Ovary (tissue), 9 donors: Measurements from ENCODE around the gene RPL19. TPM values are rescaled to one million over a fixed set of nuclear protein-coding genes. Genes with fewer than 3 reads are reported as not detected.

Source experiments
- DNase-seq, 5 donors: peaks; one replicate each; pipeline ENCODE4 v3.0.0-alpha.2; 2019 to 2020
- H3K27ac ChIP-seq, 2 donors: fragments of 200-600 bp; one replicate each; pipeline versions ENCODE4 v1.5.1 to v1.8.0; 2019 to 2022
- H3K27me3 ChIP-seq: fragments of 200-600 bp; one replicate; pipeline ENCODE4 v1.8.0; 2022
- H3K36me3 ChIP-seq: fragments of 200-600 bp; sonication (generic); one replicate; pipeline ENCODE4 v1.5.1; 2019
- H3K4me1 ChIP-seq: one replicate; pipeline ENCODE4 v1.8.1; 2013; ENCODE audit warnings: mild to moderate bottlenecking, moderate library complexity; ENCODE audit not compliant: insufficient read depth
- H3K4me3 ChIP-seq: fragments of 200-600 bp; sonication (generic); one replicate; pipeline ENCODE4 v1.5.1; 2017
- H3K9me3 ChIP-seq, 2 donors: fragments of 200-600 bp in 1 of 2; sonication (generic) in 1 of 2; one replicate each; pipeline versions ENCODE4 v1.5.1 to v1.8.1; 2013 to 2019; ENCODE audit warnings: mild to moderate bottlenecking in 1 of 2, moderate library complexity in 1 of 2
- CTCF ChIP-seq, 3 donors: fragments of 450-650 bp in 2 of 3; fragments of 200-600 bp in 1 of 3; IDR thresholded peaks; one replicate each; pipeline versions ENCODE4 v1.5.1 to v1.8.0; 2016 to 2022; ENCODE audit warnings: antibody characterized with exemption in 3 of 3, mild to moderate bottlenecking in 1 of 3
- EP300 ChIP-seq: sonication (generic); formaldehyde crosslinking; IDR thresholded peaks from one replicate; pipeline ENCODE4 v1.6.1; 2017; ENCODE audit warnings: antibody characterized with exemption
- POLR2A ChIP-seq: fragments of 450-650 bp; IDR thresholded peaks from one replicate; pipeline ENCODE4 v1.6.1; 2017; ENCODE audit warnings: antibody characterized with exemption, mild to moderate bottlenecking, moderate library complexity
- WGBS, 3 donors: extraction: QIAGEN DNeasy Blood & Tissue Kit in 1 of 3; methylation state at CpG; one replicate each; pipeline versions ENCODE4 v1.1.5 to v1.1.7; 2013 to 2017; 5-methylcytosine and 5-hydroxymethylcytosine counted together
- intact Hi-C, 4 donors: fragments of 100-400 bp; cut with DNase I; formaldehyde crosslinking; loops; one replicate each; pipeline versions ENCODE4 v1.11.0 to v1.15.1; 2022 to 2023
- polyA plus RNA-seq, 2 donors: library from polyadenylated mRNA; stranded (reverse); fragments of 200-250 nt in 1 of 2; fragments of 350-450 nt in 1 of 2; fragmentation: Illumina TruSeq in 1 of 2; extraction: RNeasy Lipid Tissue Mini Kit (QIAGEN cat#74804) in 1 of 2; gene quantifications; one replicate each; pipeline ENCODE4 v1.2.3, GENCODE V29; 2013 to 2014
- total RNA-seq, 7 donors: library from RNA; depleted of rRNA in 2 of 7; stranded (reverse); fragments of >200 nt in 2 of 7; fragmentation: NEBNext Ultra II Directional in 3 of 7; extraction: Animal tissue kit (Norgen Biotek cat#: 25700) in 3 of 7; gene quantifications; one replicate each; pipeline versions ENCODE4 v1.1.0 to v1.2.4, GENCODE V29; 2016 to 2023
- donor health status: DM: no; HTN: no; CAD: no; lungs with moderate emphysema.
- donor health status: DM: no; HTN: no; CAD: no.
- donor health status: Bipolar disorder and iron deficiency.
- donor health status: DM: yes; HTN: yes; CAD: no.
- donor health status: DM: no; HTN: no; CAD: no.
- donor health status: DM: yes; HTN: yes; CAD: no.

Gene RPL19
- total and polyA plus RNA-seq, 9 donors: 2,272 to 5,697 (median 3,184) TPM

GRCh38 chr17:39196241-39196807, 3.8 kb upstream of the RPL19 start:
- no peaks in the 10 kb centered on the region for H3K36me3 ChIP-seq
- no peaks in the 10 kb centered on the region for H3K9me3 ChIP-seq
- intact Hi-C loops: loop anchor here in 1 of 4 donors (10.0 kb wide), 1 partner anchor 48 kb away; no protein-coding TSS in a partner anchor
- no peak overlapping the region for H3K27ac ChIP-seq
- DNase-seq: no peak
- no peaks in the 10 kb centered on the region for H3K27me3 ChIP-seq
- 19 to 21% (median 20%) methylated on average over 6 to 8 of the region's 8 CpGs for WGBS, 3 donors
- no peak for TF ChIP-seq CTCF (IDR thresholded peaks at IDR 0.05)
- no peak for TF ChIP-seq POLR2A
- TF ChIP-seq EP300: no peak
- H3K4me3 ChIP-seq: peak overlapping the region; percentile 89
- H3K4me1 ChIP-seq: peaks cover 9% of the 10 kb centered on the region

GRCh38 chr17:39196808-39197291, 3.2 kb upstream of the RPL19 start:
- no peaks in the 10 kb centered on the region for H3K27me3 ChIP-seq
- intact Hi-C loops: loop anchor here in 1 of 4 donors (10.0 kb wide), 1 partner anchor 48 kb away; no protein-coding TSS in a partner anchor
- H3K4me3 ChIP-seq: peak overlapping the region; percentile 89
- 0 to 1% (median 1%) methylated on average over 26 to 30 of the region's 30 CpGs for WGBS, 3 donors
- H3K9me3 ChIP-seq: no peaks in the 10 kb centered on the region
- peaks cover 12% of the 10 kb centered on the region for H3K4me1 ChIP-seq
- H3K27ac ChIP-seq: peak overlapping the region in 1 of 2 donors; percentile 72
- peak; percentile 34 to 60 (median 52) for DNase-seq
- H3K36me3 ChIP-seq: no peaks in the 10 kb centered on the region
- TF ChIP-seq CTCF (IDR thresholded peaks at IDR 0.05) (no peak), POLR2A (no peak), EP300 (no peak)

GRCh38 chr17:39197380-39198185, 2.5 kb upstream of the RPL19 start, which contains the start of gene CACNB1:
Gene CACNB1, minus strand, starts transcription at chr17:39197669. Its CDS starts 174 bp downstream, at chr17:39197495.
- Histone ChIP-seq H3K27me3 (no peaks in the 10 kb centered on the region), H3K9me3 (no peaks in the 10 kb centered on the region), H3K4me1 (peaks cover 12% of the 10 kb centered on the region), H3K27ac (peak within 1 kb of the TSS; percentile 51 to 72), H3K36me3 (no peaks in the 10 kb centered on the region), H3K4me3 (peak within 1 kb of the TSS; percentile 89)
- TF ChIP-seq EP300 (no peak), POLR2A (peak; percentile 31)
- peak; percentile 80 to 85 (median 83) for DNase-seq
- intact Hi-C loops: loop anchor here in 1 of 4 donors (10.0 kb wide), 1 partner anchor 47 kb away; no protein-coding TSS in a partner anchor
- 0 to 1% (median 1%) methylated on average over 39 to 55 of the region's 55 CpGs for WGBS, 3 donors

GRCh38 chr17:39198186-39198566, 1.9 kb upstream of the RPL19 start:
- Histone ChIP-seq H3K9me3 (no peaks in the 10 kb centered on the region), H3K27ac (peak overlapping the region in 1 of 2 donors; percentile 72), H3K36me3 (no peaks in the 10 kb centered on the region), H3K4me3 (peak overlapping the region; percentile 89), H3K4me1 (peaks cover 12% of the 10 kb centered on the region), H3K27me3 (no peaks in the 10 kb centered on the region)
- WGBS, 3 donors: 58 to 66% (median 60%) methylated on average over 4 of the region's 4 CpGs
- TF ChIP-seq EP300: no peak
- no peak for TF ChIP-seq CTCF (IDR thresholded peaks at IDR 0.05)
- TF ChIP-seq POLR2A: no peak
- DNase-seq: no peak
- intact Hi-C loops: loop anchor here in 1 of 4 donors (10.0 kb wide), 1 partner anchor 47 kb away; no protein-coding TSS in a partner anchor
